Endothelial cell of umbilical vein (primary cell): ENCODE data around the gene DNAJC9. TPM values are rescaled to one million over a fixed set of nuclear protein-coding genes. Genes with fewer than 3 reads are reported as not detected.

Source experiments
- BruUV-seq: library from RNA; stranded (reverse); fragments of 400-500 nt; replicated peaks from 2 replicates; lab custom pipeline; 2021; lab: Mats Ljungman, UMichigan
- CTCF ChIA-PET: fragments of 300-600, 350-600 bp; sonication (Branson Sonifier 250); formaldehyde crosslinking; loops from one replicate; lab custom pipeline; 2021; ENCODE audit warnings: antibody characterized with exemption, inconsistent platforms; lab: Charles Lee
- POLR2A ChIA-PET: fragments of 300-600, 350-600 bp; sonication (Branson Sonifier 250); formaldehyde crosslinking; loops from one replicate; lab custom pipeline; 2021; ENCODE audit warnings: antibody characterized with exemption, inconsistent platforms; lab: Charles Lee
- DNase-seq: peaks from one replicate; pipeline ENCODE4 v3.0.0-alpha.2; 2011; ENCODE audit warnings: low read depth, low spot score
- FAIRE-seq: peaks from 2 replicates; lab custom pipeline; 2011; peaks lifted over from hg19 to GRCh38; lab: Jason Lieb, UNC
- H2AFZ ChIP-seq: 2 replicates; pipeline ENCODE4 v1.6.0; 2012; ENCODE audit warnings: low read depth, low read length, control low read depth, inconsistent platforms
- H3K27ac ChIP-seq: 2 replicates; pipeline ENCODE4 v1.5.1; 2011; ENCODE audit warnings: low read depth, mild to moderate bottlenecking, control low read depth, low read length, moderate library complexity; ENCODE audit not compliant: insufficient read depth
- H3K27me3 ChIP-seq, 2 experiments: 2 replicates each; pipeline versions ENCODE4 v1.6.0 to v1.6.1; 2011; ENCODE audit warnings: low read length in 2 of 2, mixed read lengths in 1 of 2; ENCODE audit not compliant: control insufficient read depth in 2 of 2, insufficient read depth in 2 of 2
- H3K36me3 ChIP-seq, 2 experiments: 2 replicates in 1 of 2; 3 replicates in 1 of 2; pipeline ENCODE4 v1.5.1; 2011; ENCODE audit warnings: low read length in 2 of 2, mild to moderate bottlenecking in 1 of 2, moderate library complexity in 1 of 2; ENCODE audit not compliant: control insufficient read depth in 2 of 2, insufficient read depth in 2 of 2; ENCODE audit errors: extremely low read depth in 1 of 2
- H3K4me1 ChIP-seq: 3 replicates; pipeline ENCODE4 v1.5.1; 2011; ENCODE audit warnings: mild to moderate bottlenecking, low read length; ENCODE audit not compliant: control insufficient read depth, insufficient read depth; ENCODE audit errors: extremely low read depth
- H3K4me2 ChIP-seq: 2 replicates; pipeline ENCODE4 v1.6.1; 2011; ENCODE audit warnings: low read length, control low read depth, mixed read lengths; ENCODE audit not compliant: insufficient read depth
- H3K4me3 ChIP-seq, 3 experiments: fragments of 200-600 bp in 1 of 3; sonication (generic), shearing (Covaris generic) in 1 of 3; replicated peaks in 1 of 3; 2 replicates each; pipeline ENCODE4 v1.5.1; 2011 to 2016; ENCODE audit warnings: control low read depth in 3 of 3, low read length in 3 of 3, mild to moderate bottlenecking in 2 of 3, inconsistent platforms in 1 of 3, low read depth in 1 of 3, moderate library complexity in 1 of 3; ENCODE audit not compliant: insufficient read depth in 1 of 3
- H3K79me2 ChIP-seq: 2 replicates; pipeline ENCODE4 v1.6.0; 2012; ENCODE audit warnings: low read length, inconsistent platforms; ENCODE audit not compliant: control insufficient read depth, insufficient read depth
- H3K9ac ChIP-seq: replicated peaks from 2 replicates; pipeline ENCODE3; 2011; ENCODE audit warnings: low read length, control low read depth; ENCODE audit not compliant: insufficient read depth; ENCODE audit errors: extremely low read depth
- H3K9me1 ChIP-seq: replicated peaks from 3 replicates; pipeline ENCODE4 v1.6.0; 2011; ENCODE audit warnings: mild to moderate bottlenecking, low read length; ENCODE audit not compliant: control insufficient read depth, insufficient read depth; ENCODE audit errors: extremely low read depth
- H3K9me3 ChIP-seq: replicated peaks from 2 replicates; pipeline ENCODE4 v1.5.1; 2012; ENCODE audit warnings: low read length, inconsistent platforms; ENCODE audit not compliant: control insufficient read depth, insufficient read depth
- H4K20me1 ChIP-seq: replicated peaks from 2 replicates; pipeline ENCODE3; 2011; ENCODE audit warnings: mild to moderate bottlenecking, low read length; ENCODE audit not compliant: control insufficient read depth, insufficient read depth; ENCODE audit errors: extremely low read depth
- EZH2 ChIP-seq: IDR thresholded peaks from 2 replicates; pipeline ENCODE4 v1.6.1; 2012; ENCODE audit warnings: borderline replicate concordance, low read depth, mild to moderate bottlenecking, moderate library complexity, low read length, inconsistent platforms; ENCODE audit not compliant: severe bottlenecking
- FOS ChIP-seq: IDR thresholded peaks from 2 replicates; pipeline ENCODE4 v1.6.1; 2011; ENCODE audit warnings: mild to moderate bottlenecking, low read length, moderate library complexity, borderline replicate concordance; ENCODE audit not compliant: insufficient read depth
- GATA2 ChIP-seq: IDR thresholded peaks from 2 replicates; pipeline ENCODE4 v1.7.0; 2011; ENCODE audit warnings: low read depth, mild to moderate bottlenecking, moderate library complexity, mixed read lengths, low read length; ENCODE audit not compliant: insufficient read length, insufficient read depth
- JUN ChIP-seq: IDR thresholded peaks from 2 replicates; pipeline ENCODE4 v1.6.1; 2011; ENCODE audit warnings: borderline replicate concordance, low read depth; ENCODE audit not compliant: insufficient read length, insufficient read depth
- MYC ChIP-seq: IDR thresholded peaks from one replicate; pipeline ENCODE4 v1.6.1; 2011; ENCODE audit warnings: mild to moderate bottlenecking, low read depth, low read length
- POLR2A ChIP-seq: IDR thresholded peaks from 2 replicates; pipeline ENCODE4 v1.6.1; 2012; ENCODE audit warnings: low read depth, mild to moderate bottlenecking, control low read depth, low read length
- POLR2AphosphoS5 ChIP-seq: IDR thresholded peaks from 2 replicates; pipeline ENCODE4 v1.6.1; 2012; ENCODE audit warnings: low read depth, mild to moderate bottlenecking, control low read depth, low read length, moderate library complexity; ENCODE audit not compliant: insufficient read depth
- dilution Hi-C: fragments of 300-500 bp; cut with MboI; formaldehyde crosslinking; loops from one replicate; pipeline ENCODE4 v1.15.0; 2019; ENCODE audit warnings: low sequenced_read_pairs; ENCODE audit not compliant: extremely low pct_ligation_motif_present
- intact Hi-C: fragments of 100-400 bp; cut with micrococcal nuclease; formaldehyde crosslinking; loops from one replicate; pipeline ENCODE4 v1.10.0; 2022
- polyA plus RNA-seq, 4 experiments: library from polyadenylated mRNA; depleted of rRNA in 3 of 4; stranded (reverse) in 3 of 4; unstranded in 1 of 4; fragments of >200 nt; gene quantifications; 2 replicates each; pipeline versions ENCODE4 v1.2.1 to v1.2.3, GENCODE V29; 2011 to 2012; ENCODE audit warnings: missing spikeins in 1 of 4
- total RNA-seq: library from RNA; stranded (reverse); gene quantifications from 2 replicates; pipeline ENCODE4 v1.2.3, GENCODE V29; 2021
- TF ChIP-seq, protein P1 (sequence below): IDR thresholded peaks from 2 replicates; pipeline ENCODE4 v1.6.1; 2011; ENCODE audit not compliant: insufficient read depth, insufficient read length
- TF ChIP-seq, protein P2 (sequence below), 2 donors: IDR thresholded peaks; 1 replicate in 1 of 2; 2 replicates in 1 of 2; pipeline ENCODE4 v1.5.1; 2011; ENCODE audit warnings: low read length in 2 of 2, mild to moderate bottlenecking in 2 of 2, moderate library complexity in 2 of 2, control low read depth in 1 of 2, inconsistent platforms in 1 of 2, low read depth in 1 of 2; ENCODE audit not compliant: insufficient read depth in 1 of 2; ENCODE audit errors: extremely low read depth in 1 of 2

The DNAJC9 gene
- total and polyA plus RNA-seq, 2 donors (not counting 3 experiments of a cell fraction or from before 2014, with no cell fraction given): 29.1 to 47.1 TPM

DNA sequence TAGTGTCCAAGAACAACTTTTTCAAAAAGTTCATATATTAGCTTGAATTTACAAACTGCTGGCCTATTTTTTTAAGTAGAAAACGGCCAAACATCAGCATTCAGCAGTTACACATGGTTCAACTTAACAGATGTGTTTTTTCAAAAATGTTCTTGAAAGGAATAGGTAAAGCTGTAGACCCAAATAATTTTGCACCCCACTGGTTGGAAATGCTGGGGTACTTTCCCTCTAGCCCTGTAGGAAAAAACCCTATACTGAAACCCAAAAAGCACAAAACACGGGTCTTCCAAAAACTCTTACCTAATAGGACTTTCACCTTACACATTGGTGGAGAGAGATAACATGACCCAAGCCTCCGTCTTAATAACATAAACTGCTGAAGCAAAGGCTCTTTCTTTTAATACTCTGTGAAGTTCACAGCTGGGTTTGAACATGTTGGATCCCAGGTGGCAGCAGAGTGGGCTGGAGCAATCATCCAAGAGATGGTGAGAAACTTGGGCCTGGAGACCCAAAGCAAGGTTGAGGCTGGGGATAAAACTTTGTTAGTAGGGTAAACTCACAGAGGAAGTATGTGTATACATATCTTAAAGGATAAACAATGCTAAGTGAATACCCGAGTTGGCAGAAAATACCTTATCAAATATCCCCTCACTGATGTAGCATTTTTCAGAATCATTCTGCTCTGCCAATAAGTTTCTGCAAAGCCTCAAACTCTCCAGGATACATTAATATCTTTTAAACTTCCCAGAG lies 629 bp upstream of the DNAJC9 start:
- intact Hi-C loops (loop anchor here (2.0 kb wide), 1 partner anchor 79 kb away; the partner anchor contains the start of genes ECD and FAM149B1), dilution Hi-C loops (no loop called here)
- Histone ChIP-seq H4K20me1 (no peaks in the 10 kb centered on the region), H2AFZ (no peak overlapping the region), H3K9me1 (no peaks in the 10 kb centered on the region), H3K4me2 (peak overlapping the region; percentile 80), H3K36me3 (peaks cover 9% of the 10 kb centered on the region in 2 experiments), H3K4me1 (peaks cover 36% of the 10 kb centered on the region), H3K27ac (peak overlapping the region; percentile 50), H3K4me3 (peak overlapping the region in 2 of 3 experiments; percentile 14 to 89), H3K9ac (peak overlapping the region; percentile 77), H3K79me2 (peaks cover 57% of the 10 kb centered on the region), H3K27me3 (no peaks in the 10 kb centered on the region), H3K9me3 (no peaks in the 10 kb centered on the region)
- BruUV-seq: TSS peak; percentile 89
- DNase-seq (no peak), FAIRE-seq (no peak)
- CTCF ChIA-PET: interaction anchor here (0.9 to 2.4 kb wide), 3 partner anchors 8 to 29 kb away, joined by 4 to 16 read pairs (median 4); no protein-coding TSS in a partner anchor
- POLR2A ChIA-PET: interaction anchor here (0.6 to 1.3 kb wide), 4 partner anchors 14 to 483 kb away, joined by 3 to 4 read pairs (median 3); no protein-coding TSS in a partner anchor
- TF ChIP-seq FOS: no peak
- no peak for TF ChIP-seq EZH2
- TF ChIP-seq JUN: no peak
- TF ChIP-seq POLR2AphosphoS5: no peak
- no peak for TF ChIP-seq GATA2
- TF ChIP-seq MYC: no peak
- TF ChIP-seq, protein P1, sequence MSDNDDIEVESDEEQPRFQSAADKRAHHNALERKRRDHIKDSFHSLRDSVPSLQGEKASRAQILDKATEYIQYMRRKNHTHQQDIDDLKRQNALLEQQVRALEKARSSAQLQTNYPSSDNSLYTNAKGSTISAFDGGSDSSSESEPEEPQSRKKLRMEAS: no peak
- TF ChIP-seq, protein P2, sequence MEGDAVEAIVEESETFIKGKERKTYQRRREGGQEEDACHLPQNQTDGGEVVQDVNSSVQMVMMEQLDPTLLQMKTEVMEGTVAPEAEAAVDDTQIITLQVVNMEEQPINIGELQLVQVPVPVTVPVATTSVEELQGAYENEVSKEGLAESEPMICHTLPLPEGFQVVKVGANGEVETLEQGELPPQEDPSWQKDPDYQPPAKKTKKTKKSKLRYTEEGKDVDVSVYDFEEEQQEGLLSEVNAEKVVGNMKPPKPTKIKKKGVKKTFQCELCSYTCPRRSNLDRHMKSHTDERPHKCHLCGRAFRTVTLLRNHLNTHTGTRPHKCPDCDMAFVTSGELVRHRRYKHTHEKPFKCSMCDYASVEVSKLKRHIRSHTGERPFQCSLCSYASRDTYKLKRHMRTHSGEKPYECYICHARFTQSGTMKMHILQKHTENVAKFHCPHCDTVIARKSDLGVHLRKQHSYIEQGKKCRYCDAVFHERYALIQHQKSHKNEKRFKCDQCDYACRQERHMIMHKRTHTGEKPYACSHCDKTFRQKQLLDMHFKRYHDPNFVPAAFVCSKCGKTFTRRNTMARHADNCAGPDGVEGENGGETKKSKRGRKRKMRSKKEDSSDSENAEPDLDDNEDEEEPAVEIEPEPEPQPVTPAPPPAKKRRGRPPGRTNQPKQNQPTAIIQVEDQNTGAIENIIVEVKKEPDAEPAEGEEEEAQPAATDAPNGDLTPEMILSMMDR (IDR thresholded peaks at IDR 0.05; ENCODE audit: extremely low read depth in 1 of 2, insufficient read depth in 1 of 2, low read depth in 1 of 2, low read length in 2 of 2): no peak
- no peak for TF ChIP-seq POLR2A
